ENCODE results near the gene RBM20. TPM values are rescaled to one million over a fixed set of nuclear protein-coding genes. Genes with fewer than 3 reads are reported as not detected.
"Not testable (repeated sequence)": the region's sequence is repeated elsewhere in the genome, so short reads cannot be mapped to it uniquely, and the experiment has no call there.

Gene RBM20
- total RNA-seq, 4 donors from 2014 or later = 1.6 to 18.6 (median 3.2) TPM

DNA sequence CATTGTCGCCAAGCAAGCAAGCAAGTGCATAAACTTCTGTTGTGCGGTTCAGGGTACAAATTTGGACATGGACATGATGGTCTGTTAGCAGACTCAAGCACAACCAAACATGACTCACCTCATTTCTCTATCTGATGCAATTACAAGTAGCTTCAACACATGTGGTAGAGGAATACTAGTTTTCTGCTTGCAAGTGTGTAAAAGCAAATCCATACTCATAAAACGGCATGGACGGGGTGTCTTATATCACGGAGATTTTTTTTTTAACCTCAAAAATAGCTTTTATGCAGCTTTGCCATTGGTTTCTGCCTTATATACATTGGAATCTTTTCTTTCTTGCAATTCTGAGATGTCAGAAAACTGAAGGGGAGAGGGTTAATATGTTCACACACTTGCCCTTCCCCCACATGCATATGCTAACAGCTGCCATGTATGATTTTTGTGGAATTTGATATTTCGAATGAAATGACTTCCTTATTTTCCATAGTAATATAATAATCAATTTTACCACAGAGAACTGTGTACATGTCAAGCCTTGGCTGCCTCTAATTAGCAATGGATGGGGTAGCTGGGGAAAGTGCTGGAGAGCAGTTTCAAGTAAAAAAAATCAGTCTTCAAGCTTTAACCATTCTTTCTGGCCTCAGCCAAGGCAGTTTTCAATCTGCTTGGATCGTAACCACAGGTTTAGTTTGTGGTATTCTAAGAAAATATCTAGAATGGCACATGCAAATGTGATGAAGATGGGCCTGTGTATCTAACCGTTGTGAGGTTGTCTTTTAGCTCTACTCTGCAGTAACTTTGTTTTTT, 121.6 kb downstream of the RBM20 start:
- Histone ChIP-seq H3K36me3 (no peaks in the 10 kb centered on the region), H3K9me3 (no peaks in the 10 kb centered on the region), H3K27ac (no peak overlapping the region), H3K27me3 (no peaks in the 10 kb centered on the region), H3K4me1 (no peaks in the 10 kb centered on the region), H3K4me3 (no peak overlapping the region)
- 84% methylated on average over 8 of the region's 8 CpGs for WGBS
- no peak for DNase-seq (ENCODE audit: low spot score in 2 of 2)
- no peak for TF ChIP-seq POLR2AphosphoS5 (IDR thresholded peaks at IDR 0.05)
- TF ChIP-seq EP300 (IDR thresholded peaks at IDR 0.05) = no peak
- no peak for TF ChIP-seq POLR2A (IDR thresholded peaks at IDR 0.05)
- TF ChIP-seq, protein P1, sequence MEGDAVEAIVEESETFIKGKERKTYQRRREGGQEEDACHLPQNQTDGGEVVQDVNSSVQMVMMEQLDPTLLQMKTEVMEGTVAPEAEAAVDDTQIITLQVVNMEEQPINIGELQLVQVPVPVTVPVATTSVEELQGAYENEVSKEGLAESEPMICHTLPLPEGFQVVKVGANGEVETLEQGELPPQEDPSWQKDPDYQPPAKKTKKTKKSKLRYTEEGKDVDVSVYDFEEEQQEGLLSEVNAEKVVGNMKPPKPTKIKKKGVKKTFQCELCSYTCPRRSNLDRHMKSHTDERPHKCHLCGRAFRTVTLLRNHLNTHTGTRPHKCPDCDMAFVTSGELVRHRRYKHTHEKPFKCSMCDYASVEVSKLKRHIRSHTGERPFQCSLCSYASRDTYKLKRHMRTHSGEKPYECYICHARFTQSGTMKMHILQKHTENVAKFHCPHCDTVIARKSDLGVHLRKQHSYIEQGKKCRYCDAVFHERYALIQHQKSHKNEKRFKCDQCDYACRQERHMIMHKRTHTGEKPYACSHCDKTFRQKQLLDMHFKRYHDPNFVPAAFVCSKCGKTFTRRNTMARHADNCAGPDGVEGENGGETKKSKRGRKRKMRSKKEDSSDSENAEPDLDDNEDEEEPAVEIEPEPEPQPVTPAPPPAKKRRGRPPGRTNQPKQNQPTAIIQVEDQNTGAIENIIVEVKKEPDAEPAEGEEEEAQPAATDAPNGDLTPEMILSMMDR (IDR thresholded peaks at IDR 0.05) = no peak

DNA sequence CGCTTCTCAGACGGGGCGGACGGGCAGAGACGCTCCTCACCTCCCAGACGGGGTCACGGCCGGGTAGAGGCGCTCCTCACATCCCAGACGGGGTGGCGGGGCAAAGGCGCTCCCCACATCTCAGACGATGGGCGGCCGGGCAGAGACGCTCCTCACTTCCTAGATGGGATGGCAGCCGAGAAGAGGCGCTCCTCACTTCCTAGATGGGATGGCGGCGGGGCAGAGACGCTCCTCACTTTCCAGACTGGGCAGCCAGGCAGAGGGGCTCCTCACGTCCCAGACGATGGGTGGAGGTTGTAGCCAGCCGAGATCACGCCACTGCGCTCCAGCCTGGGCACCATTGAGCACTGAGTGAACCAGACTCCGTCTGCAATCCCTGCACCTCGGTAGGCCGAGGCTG, 123.5 kb downstream of the RBM20 start:
- H3K36me3 ChIP-seq; H3K27me3 ChIP-seq; DNase-seq (ENCODE audit: low spot score in 2 of 2); H3K4me1 ChIP-seq; H3K27ac ChIP-seq; H3K4me3 ChIP-seq; H3K9me3 ChIP-seq: not testable (repeated sequence)
- WGBS = no CpG with 5 or more reads among the region's 29 CpGs

DNA sequence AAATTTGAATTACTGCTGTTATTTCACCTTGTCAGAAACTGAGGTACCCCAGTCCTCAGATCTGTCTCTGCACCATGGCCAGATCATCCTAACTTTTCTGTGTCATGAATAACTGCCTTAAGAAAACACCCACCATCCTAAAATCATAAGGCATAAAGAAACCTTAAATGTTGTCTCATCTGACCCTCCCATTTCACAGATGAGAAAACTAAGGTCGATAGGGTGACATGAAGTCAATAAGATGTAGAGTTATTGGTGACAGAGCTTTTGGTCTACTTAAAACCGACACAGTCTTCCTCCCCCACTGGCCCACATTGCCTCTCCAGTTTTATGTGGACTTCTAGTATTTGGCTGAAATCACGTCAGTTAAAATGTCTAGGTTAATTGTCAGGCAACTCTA, 126.1 kb downstream of the RBM20 start:
- DNase-seq (ENCODE audit: low spot score in 2 of 2) = no peak

DNA sequence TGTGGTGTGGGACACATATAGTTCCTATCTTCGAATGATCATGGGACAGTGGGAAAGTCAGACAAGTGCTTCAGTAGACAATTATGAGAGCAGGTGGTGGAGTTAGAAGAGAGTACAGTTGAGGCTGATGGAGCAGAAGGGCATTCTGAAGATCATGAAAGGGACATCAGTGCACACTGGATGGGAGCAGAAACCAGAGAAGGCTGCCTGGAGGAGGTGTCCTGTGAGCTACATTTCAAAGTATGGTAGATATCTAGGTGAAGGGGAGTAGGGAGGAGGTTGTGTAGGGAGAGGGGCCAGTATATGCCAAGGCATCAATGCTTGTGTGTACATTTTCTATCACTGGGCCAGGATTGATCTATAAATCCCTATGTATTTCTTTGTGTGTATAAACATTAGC, 127.3 kb downstream of the RBM20 start:
- H3K36me3 ChIP-seq = no peaks in the 10 kb centered on the region
- 95% methylated on average over 1 of the region's 1 CpG for WGBS
- no peak for DNase-seq (ENCODE audit: low spot score in 2 of 2)
- no peak overlapping the region for H3K27ac ChIP-seq
- no peaks in the 10 kb centered on the region for H3K9me3 ChIP-seq
- TF ChIP-seq EP300 (IDR thresholded peaks at IDR 0.05) = no peak
- TF ChIP-seq POLR2A (IDR thresholded peaks at IDR 0.05) = no peak
- TF ChIP-seq, protein P1 (IDR thresholded peaks at IDR 0.05) = no peak
- no peak for TF ChIP-seq POLR2AphosphoS5 (IDR thresholded peaks at IDR 0.05)
- H3K4me1 ChIP-seq = peaks cover 12% of the 10 kb centered on the region
- no peak overlapping the region for H3K4me3 ChIP-seq
- no peaks in the 10 kb centered on the region for H3K27me3 ChIP-seq

More for the DNA sequence above, 126.1 kb downstream of the RBM20 start:
- peaks cover 12% of the 10 kb centered on the region for H3K4me1 ChIP-seq
- TF ChIP-seq POLR2AphosphoS5 (IDR thresholded peaks at IDR 0.05) (no peak), EP300 (IDR thresholded peaks at IDR 0.05) (no peak), POLR2A (IDR thresholded peaks at IDR 0.05) (no peak)
- TF ChIP-seq, protein P1 (IDR thresholded peaks at IDR 0.05) = no peak
- H3K36me3 ChIP-seq = no peaks in the 10 kb centered on the region
- H3K27me3 ChIP-seq = no peaks in the 10 kb centered on the region
- 85% methylated on average over 3 of the region's 3 CpGs for WGBS
- no peak overlapping the region for H3K4me3 ChIP-seq
- H3K27ac ChIP-seq = no peak overlapping the region
- no peaks in the 10 kb centered on the region for H3K9me3 ChIP-seq

DNA sequence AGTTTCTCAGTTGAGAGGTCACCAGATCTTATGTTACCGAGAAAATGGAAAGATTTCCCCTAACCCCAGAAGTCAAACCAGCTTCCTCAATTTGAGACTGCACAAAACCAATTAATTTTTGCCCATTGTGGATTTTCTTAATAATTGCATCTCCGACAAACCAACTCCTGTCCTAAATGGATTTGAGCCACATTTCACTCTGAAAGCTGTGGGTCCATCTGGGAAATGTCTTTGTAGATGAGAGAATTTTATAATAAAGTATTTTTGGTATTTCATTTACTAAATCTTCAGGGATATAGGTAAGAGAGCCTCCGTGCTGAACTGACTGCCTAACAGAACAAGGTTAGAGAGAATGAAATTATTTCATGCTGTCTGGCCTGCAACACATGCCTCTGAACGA, 127.9 kb downstream of the RBM20 start:
- no peak for DNase-seq (ENCODE audit: low spot score in 2 of 2)
- H3K36me3 ChIP-seq = no peaks in the 10 kb centered on the region
- TF ChIP-seq, protein P1 (IDR thresholded peaks at IDR 0.05) = no peak
- no peak for TF ChIP-seq POLR2A (IDR thresholded peaks at IDR 0.05)
- TF ChIP-seq EP300 (IDR thresholded peaks at IDR 0.05) = no peak
- TF ChIP-seq POLR2AphosphoS5 (IDR thresholded peaks at IDR 0.05) = no peak
- no peaks in the 10 kb centered on the region for H3K27me3 ChIP-seq
- no peak overlapping the region for H3K4me3 ChIP-seq
- no peak overlapping the region for H3K27ac ChIP-seq
- H3K4me1 ChIP-seq = peaks cover 12% of the 10 kb centered on the region
- no peaks in the 10 kb centered on the region for H3K9me3 ChIP-seq
- 98% methylated on average over 4 of the region's 4 CpGs for WGBS

Data from suprapubic skin (tissue), 4 donors.